Muscle of arm (tissue), 14 donors: ENCODE measurements around the gene PDX1. TPM values are rescaled to one million over a fixed set of nuclear protein-coding genes. Genes with fewer than 3 reads are reported as not detected.

Experiments used
- DNase-seq: peaks from one replicate; pipeline ENCODE4 v3.0.0-alpha.2; 2013
- long read RNA-seq, 11 donors: transcript quantifications; one replicate each; lab custom pipeline, GENCODE V29; 2026
- polyA plus RNA-seq, 12 donors: library from polyadenylated mRNA; unstranded; fragments of 120-200 nt; gene quantifications; one replicate each; pipeline ENCODE4 v1.2.1, GENCODE V29; 2013; ENCODE audit not compliant: insufficient read length in 12 of 12

The PDX1 gene
- not detected for polyA plus RNA-seq
- long read RNA-seq, donor 1, result 0 reads
- long read RNA-seq, donor 2, result 0 reads
- long read RNA-seq, donor 3, result 0 reads
- long read RNA-seq, donor 4, result 0 reads
- long read RNA-seq, donor 5, result 0 reads
- long read RNA-seq, donor 6, result 0 reads
- long read RNA-seq, donor 7, result 0 reads
- long read RNA-seq, donor 8, result 0 reads
- long read RNA-seq, donor 9, result 0 reads
- long read RNA-seq, donor 10, result 0 reads
- long read RNA-seq, donor 11, result 0 reads

DNA sequence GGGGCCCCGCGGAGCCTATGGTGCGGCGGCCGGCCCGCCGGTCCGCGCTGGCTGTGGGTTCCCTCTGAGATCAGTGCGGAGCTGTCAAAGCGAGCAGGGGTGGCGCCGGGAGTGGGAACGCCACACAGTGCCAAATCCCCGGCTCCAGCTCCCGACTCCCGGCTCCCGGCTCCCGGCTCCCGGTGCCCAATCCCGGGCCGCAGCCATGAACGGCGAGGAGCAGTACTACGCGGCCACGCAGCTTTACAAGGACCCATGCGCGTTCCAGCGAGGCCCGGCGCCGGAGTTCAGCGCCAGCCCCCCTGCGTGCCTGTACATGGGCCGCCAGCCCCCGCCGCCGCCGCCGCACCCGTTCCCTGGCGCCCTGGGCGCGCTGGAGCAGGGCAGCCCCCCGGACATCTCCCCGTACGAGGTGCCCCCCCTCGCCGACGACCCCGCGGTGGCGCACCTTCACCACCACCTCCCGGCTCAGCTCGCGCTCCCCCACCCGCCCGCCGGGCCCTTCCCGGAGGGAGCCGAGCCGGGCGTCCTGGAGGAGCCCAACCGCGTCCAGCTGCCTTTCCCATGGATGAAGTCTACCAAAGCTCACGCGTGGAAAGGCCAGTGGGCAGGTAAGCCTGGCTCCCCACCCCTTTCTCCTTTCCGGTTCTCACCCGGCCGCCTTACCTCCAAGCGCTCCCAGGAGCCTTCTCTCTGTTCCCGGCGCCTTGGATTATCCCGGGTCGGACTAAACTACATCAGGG, at the start of gene PDX1:
PDX1 (plus strand) TSS at position 67 of the 743 bp plus-strand sequence; CDS start at position 206, 139 bp downstream.
- DNase-seq, result no peak

GRCh38 chr13:27878274-27878673, 41.5 kb upstream of the PDX1 start:
- no peak for DNase-seq

- DNase-seq, result no peak
Observed at GRCh38 chr13:27889471-27889870, 30.3 kb upstream of the PDX1 start.

DNA sequence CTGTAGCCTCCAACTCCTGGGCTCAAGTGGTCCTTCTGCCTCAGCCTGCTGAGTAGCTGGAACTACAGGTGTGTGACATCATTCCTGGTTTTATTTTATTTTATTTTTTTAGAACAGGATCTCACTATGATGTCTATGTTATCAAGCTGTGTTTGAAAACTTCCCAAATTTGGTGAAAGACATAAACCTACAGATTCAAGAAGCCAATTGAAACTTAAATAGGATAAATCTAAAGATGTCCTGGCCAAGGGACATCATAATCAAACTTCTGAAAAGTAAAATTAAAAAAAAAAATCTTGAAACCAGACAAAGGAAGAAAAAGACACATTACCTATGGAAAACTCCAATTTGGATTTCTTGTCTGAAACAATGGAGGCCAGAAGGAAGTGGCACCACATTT, 23.1 kb upstream of the PDX1 start:
- DNase-seq, result no peak

DNA sequence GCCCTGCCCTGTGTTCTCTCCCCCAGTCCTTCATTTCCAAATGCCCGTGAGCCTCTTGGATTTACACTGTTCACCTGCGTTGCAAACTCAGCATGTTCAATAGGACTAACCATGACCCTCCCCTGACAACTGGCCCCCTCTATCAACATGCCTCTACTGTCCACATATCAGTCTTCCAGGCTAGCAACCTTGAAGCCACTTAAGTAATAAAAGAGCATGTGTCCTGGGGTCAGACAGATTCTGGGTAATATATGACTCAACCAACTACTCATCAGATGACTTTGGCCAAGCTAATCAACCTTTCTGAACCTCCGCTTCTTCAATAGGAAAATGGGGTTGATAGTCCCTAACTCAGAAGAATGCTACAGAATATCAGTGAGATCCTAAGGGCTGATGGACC, 15.1 kb upstream of the PDX1 start:
- no peak for DNase-seq

- DNase-seq, result no peak
Observed at GRCh38 chr13:27905650-27906049, 14.2 kb upstream of the PDX1 start.

DNA sequence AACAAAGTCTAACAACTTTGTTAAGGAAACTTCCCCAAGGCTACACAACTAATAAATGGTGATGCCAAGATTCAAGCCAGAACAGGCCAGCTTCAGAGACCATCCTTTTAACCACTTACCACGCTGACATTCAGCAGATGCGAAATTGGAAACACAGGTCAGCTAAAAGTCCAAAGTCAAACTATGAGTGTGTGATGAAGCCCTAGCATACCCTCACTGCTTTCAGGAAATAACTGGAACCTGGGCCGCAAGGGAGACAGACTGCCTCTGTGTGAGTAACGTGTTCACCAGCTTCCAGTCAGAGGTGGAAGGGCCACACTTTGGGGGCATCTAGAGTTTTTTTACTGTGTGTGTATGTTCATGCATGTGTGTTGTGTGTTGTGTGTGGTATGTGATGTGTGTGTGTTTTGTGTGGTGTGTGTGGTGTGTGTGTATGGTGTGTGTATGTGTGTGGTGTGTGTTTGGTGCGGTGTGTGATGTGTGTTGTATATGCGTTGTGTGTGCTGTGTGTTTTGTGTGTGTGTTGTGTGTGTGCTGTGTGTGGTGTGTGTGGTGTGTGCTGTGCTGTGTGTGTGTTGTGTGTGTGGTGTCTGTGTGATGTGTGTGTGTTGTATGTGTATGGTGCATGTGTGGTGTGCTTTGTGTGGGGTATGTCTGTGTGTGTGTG, 12.5 kb upstream of the PDX1 start:
- DNase-seq, result no peak

DNA sequence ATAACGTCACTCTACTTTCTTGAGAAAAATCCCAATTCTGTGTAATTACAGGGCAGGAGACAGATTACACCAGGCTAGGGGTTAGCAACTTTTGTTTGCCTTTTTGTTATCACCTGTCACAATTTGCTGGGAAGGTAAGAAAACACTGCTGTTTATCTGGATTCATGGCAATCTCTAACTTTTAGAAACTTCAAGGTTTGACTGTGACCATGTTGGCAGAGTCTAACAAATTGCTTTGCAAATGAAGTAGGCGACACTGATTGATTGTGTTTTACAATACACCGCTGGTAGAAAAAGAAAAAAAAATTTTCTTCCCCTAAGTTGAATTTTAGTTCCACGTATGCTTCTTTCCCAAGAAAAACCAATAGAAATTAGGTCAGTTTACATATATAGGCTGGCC, 10.4 kb upstream of the PDX1 start:
- DNase-seq, result no peak

- DNase-seq, result no peak
Observed at GRCh38 chr13:27911521-27911920, 8.3 kb upstream of the PDX1 start.

GRCh38 chr13:27913160-27913559, 6.6 kb upstream of the PDX1 start:
- no peak for DNase-seq

- DNase-seq, result no peak
Observed at GRCh38 chr13:27915301-27916207, 4.2 kb upstream of the PDX1 start.

- DNase-seq, result no peak
Observed at GRCh38 chr13:27917121-27917947, 2.5 kb upstream of the PDX1 start.

GRCh38 chr13:27918041-27918917, 1.5 kb upstream of the PDX1 start:
- no peak for DNase-seq

DNA sequence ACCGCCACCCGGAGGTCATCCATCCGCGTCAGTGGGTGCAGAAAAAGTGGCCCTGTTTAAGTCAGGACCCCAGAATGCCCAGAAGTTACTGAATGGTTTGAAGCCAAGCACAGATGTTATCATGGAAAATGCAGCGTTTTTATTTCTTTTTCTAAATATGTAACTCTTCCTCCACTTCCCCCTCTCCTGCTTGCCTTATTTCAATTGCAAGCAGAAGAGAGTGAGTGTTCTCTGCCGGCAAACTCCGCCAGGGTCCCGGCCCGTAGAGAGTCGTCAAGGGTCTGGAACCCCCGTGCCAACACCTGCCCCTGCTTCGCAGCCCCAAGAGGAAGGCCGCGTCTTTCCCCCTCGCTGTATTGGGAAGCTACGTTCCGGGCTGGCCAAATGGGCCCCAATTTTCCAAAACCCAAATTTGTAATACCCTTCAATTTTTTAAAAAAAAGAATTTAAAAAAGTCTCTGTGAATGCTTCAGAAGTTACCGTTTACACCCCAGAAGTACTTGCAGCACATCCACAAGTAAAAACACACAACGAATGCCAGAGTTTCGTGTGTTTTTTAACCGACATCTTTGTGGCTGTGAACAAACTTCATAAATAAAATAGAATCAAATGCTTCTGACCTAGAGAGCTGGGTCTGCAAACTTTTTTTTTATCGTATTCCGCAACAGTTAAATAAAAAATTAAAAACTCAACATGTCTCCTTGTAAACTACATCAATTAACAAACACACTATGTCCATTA, 712 bp upstream of the PDX1 start:
- DNase-seq, result no peak

GRCh38 chr13:27919659-27919933, 204 bp upstream of the PDX1 start:
- no peak for DNase-seq

DNA sequence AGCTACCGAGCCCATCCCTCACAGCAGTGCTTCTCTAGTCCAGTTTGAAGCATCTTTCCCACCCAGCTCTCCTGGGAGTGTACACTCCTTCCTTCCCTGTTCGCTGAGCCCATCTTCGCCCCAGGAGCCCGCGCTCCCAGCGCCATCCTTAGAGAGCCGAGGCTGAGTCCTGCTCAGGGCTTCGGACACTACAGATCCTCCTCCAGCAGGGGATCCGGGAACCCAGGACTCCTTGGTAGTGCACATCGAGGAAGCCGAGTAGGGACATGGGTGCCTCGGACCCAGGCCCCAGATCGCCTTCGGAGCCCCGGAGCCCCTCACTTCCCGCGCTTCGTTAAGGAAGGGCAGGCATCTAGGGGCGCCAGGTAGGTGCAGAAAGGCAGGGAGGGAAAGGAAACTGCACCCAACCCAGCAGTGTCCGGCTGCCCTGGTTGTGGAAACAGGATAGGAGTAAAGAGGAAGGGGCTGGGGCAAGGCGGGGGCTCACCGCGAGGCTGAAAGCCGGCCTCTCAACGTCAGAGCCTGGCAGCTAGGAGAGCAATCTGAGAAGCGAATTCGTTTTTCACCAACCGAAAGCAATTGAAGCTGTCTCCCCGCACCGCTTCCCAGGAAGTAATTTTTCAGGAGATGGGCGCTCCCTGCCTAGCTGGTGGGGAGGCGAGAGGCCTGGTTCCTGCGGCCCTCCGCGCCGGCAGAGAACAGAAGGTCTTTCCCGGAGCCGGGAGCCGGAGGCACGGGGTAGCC, 1.0 kb downstream of the PDX1 start:
- DNase-seq, result no peak

- no peak for DNase-seq
Observed at GRCh38 chr13:27921421-27921960, 1.7 kb downstream of the PDX1 start.
